H1 (cell line): ENCODE results near the gene SLC6A20.

Source experiments
- BCL11A ChIP-seq, 2 experiments: IDR thresholded peaks; one replicate each; pipeline ENCODE4 v1.6.1; 2011; ENCODE audit warnings: low read depth in 2 of 2, low read length in 2 of 2, mild to moderate bottlenecking in 2 of 2
- CHD2 ChIP-seq: IDR thresholded peaks from 2 replicates; pipeline ENCODE4 v1.6.1; 2012; ENCODE audit warnings: low read length, improper control_type of control experiment
- CTCF ChIP-seq, 3 experiments: IDR thresholded peaks; 1 replicate in 2 of 3; 2 replicates in 1 of 3; pipeline versions ENCODE4 v1.5.1 to v1.6.1; 2011; ENCODE audit warnings: low read length in 3 of 3, mild to moderate bottlenecking in 3 of 3, inconsistent platforms in 2 of 3, low read depth in 1 of 3, moderate library complexity in 1 of 3; ENCODE audit not compliant: insufficient read depth in 1 of 3; ENCODE audit errors: control extremely low read depth in 1 of 3
- EP300 ChIP-seq, 2 experiments: IDR thresholded peaks; 1 replicate in 1 of 2; 2 replicates in 1 of 2; pipeline ENCODE4 v1.6.1; 2011 to 2012; ENCODE audit warnings: low read depth in 2 of 2, low read length in 2 of 2, mild to moderate bottlenecking in 2 of 2, borderline replicate concordance in 1 of 2, inconsistent platforms in 1 of 2, moderate library complexity in 1 of 2
- POLR2A ChIP-seq, 2 experiments: IDR thresholded peaks; 1 replicate in 1 of 2; 2 replicates in 1 of 2; pipeline ENCODE4 v1.6.1; 2011; ENCODE audit warnings: low read depth in 2 of 2, low read length in 2 of 2, mild to moderate bottlenecking in 2 of 2; ENCODE audit errors: control extremely low read depth in 1 of 2
- RAD21 ChIP-seq, 2 experiments: IDR thresholded peaks in 1 of 2; conservative IDR thresholded peaks in 1 of 2; 2 replicates each; pipeline ENCODE4 v1.6.1; 2011; ENCODE audit warnings: low read depth in 2 of 2, low read length in 2 of 2, improper control_type of control experiment in 1 of 2, inconsistent platforms in 1 of 2, mild to moderate bottlenecking in 1 of 2, moderate library complexity in 1 of 2
- TAF1 ChIP-seq: IDR thresholded peaks from 2 replicates; pipeline ENCODE4 v1.6.1; 2011; ENCODE audit warnings: mild to moderate bottlenecking, low read depth, low read length
- TCF12 ChIP-seq: IDR thresholded peaks from 2 replicates; pipeline ENCODE4 v1.6.1; 2011; ENCODE audit warnings: low read depth, mild to moderate bottlenecking, low read length
- ZNF274 ChIP-seq: IDR thresholded peaks from 2 replicates; pipeline ENCODE4 v1.7.0; 2012; ENCODE audit warnings: low read length, borderline replicate concordance; ENCODE audit errors: extremely low read depth
- TF ChIP-seq, protein P1 (sequence below): IDR thresholded peaks from 2 replicates; pipeline ENCODE4 v1.6.1; 2012; ENCODE audit warnings: inconsistent platforms

- TF ChIP-seq CHD2 (no peak), CTCF (IDR thresholded peaks at IDR 0.05; ENCODE audit: control extremely low read depth in 1 of 3, insufficient read depth in 1 of 3, low read depth in 1 of 3, low read length in 3 of 3) (no peak), EP300 (IDR thresholded peaks at IDR 0.05; ENCODE audit: borderline replicate concordance in 1 of 2, low read depth in 2 of 2, low read length in 2 of 2) (no peak), POLR2A (IDR thresholded peaks at IDR 0.05; ENCODE audit: control extremely low read depth in 1 of 2, low read depth in 2 of 2, low read length in 2 of 2) (no peak), TAF1 (no peak), RAD21 (IDR thresholded peaks at IDR 0.05 in 1 of 2, conservative IDR thresholded peaks at IDR 0.05 in 1 of 2; ENCODE audit: low read depth in 2 of 2, low read length in 2 of 2) (no peak), ZNF274 (no peak), TCF12 (no peak), BCL11A (IDR thresholded peaks at IDR 0.05; ENCODE audit: low read depth in 2 of 2, low read length in 2 of 2) (no peak)
- TF ChIP-seq, protein P1, sequence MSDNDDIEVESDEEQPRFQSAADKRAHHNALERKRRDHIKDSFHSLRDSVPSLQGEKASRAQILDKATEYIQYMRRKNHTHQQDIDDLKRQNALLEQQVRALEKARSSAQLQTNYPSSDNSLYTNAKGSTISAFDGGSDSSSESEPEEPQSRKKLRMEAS: no peak
These were observed 71.4 kb downstream of the SLC6A20 start for GRCh38 chr3:45724911-45725310.
